H9 (cell line): ENCODE measurements around the gene NCAM2. TPM values are rescaled to one million over a fixed set of nuclear protein-coding genes. Genes with fewer than 3 reads are reported as not detected.

Experiments
- DNase-seq: peaks from one replicate; pipeline ENCODE4 v3.0.0-alpha.2; 2017
- H2AFZ ChIP-seq: one replicate; pipeline ENCODE4 v1.6.1; 2013; ENCODE audit warnings: mild to moderate bottlenecking, low read length, control low read depth, moderate library complexity
- H2AK5ac ChIP-seq: 2 replicates; pipeline ENCODE4 v1.6.1; 2013; ENCODE audit warnings: low read length, control low read depth, mixed read lengths; ENCODE audit not compliant: insufficient read length
- H2BK120ac ChIP-seq: one replicate; pipeline ENCODE4 v1.6.1; 2013; ENCODE audit warnings: low read depth, mild to moderate bottlenecking, low read length, control low read depth, inconsistent platforms; ENCODE audit not compliant: poor library complexity, severe bottlenecking
- H2BK12ac ChIP-seq: 2 replicates; pipeline ENCODE4 v1.6.1; 2013; ENCODE audit warnings: low read length, control low read depth, mixed read lengths, low read depth; ENCODE audit not compliant: insufficient read length
- H2BK15ac ChIP-seq: 2 replicates; pipeline ENCODE4 v1.6.1; 2013; ENCODE audit warnings: low read depth, low read length, control low read depth
- H2BK20ac ChIP-seq: one replicate; pipeline ENCODE4 v1.6.1; 2013; ENCODE audit warnings: low read depth, mild to moderate bottlenecking, low read length, control low read depth, inconsistent platforms; ENCODE audit not compliant: poor library complexity, severe bottlenecking
- H2BK5ac ChIP-seq: 2 replicates; pipeline ENCODE4 v1.6.1; 2013; ENCODE audit warnings: low read length, control low read depth, mixed read lengths; ENCODE audit not compliant: insufficient read length
- H3K14ac ChIP-seq: 2 replicates; pipeline ENCODE4 v1.6.1; 2013; ENCODE audit warnings: low read length, control low read depth; ENCODE audit not compliant: insufficient read depth
- H3K18ac ChIP-seq: 2 replicates; pipeline ENCODE4 v1.6.1; 2013; ENCODE audit warnings: low read depth, mild to moderate bottlenecking, mixed read lengths, low read length, control low read depth; ENCODE audit not compliant: insufficient read length
- H3K23ac ChIP-seq: 2 replicates; pipeline ENCODE4 v1.6.1; 2013; ENCODE audit warnings: low read length, control low read depth, mixed read lengths, low read depth; ENCODE audit not compliant: insufficient read length
- H3K23me2 ChIP-seq: 2 replicates; pipeline ENCODE4 v1.6.1; 2013; ENCODE audit warnings: low read depth, mild to moderate bottlenecking, mixed read lengths, low read length, control low read depth; ENCODE audit not compliant: insufficient read length, poor library complexity, severe bottlenecking
- H3K27ac ChIP-seq: 2 replicates; pipeline ENCODE4 v1.5.1; 2013; ENCODE audit warnings: low read length, control low read depth, mixed read lengths, low read depth; ENCODE audit not compliant: insufficient read length
- H3K27me3 ChIP-seq: 2 replicates; pipeline ENCODE4 v1.6.1; 2013; ENCODE audit warnings: low read length, control low read depth, inconsistent platforms; ENCODE audit not compliant: insufficient read depth
- H3K4ac ChIP-seq: 2 replicates; pipeline ENCODE4 v1.6.1; 2013; ENCODE audit warnings: low read depth, mild to moderate bottlenecking, control low read depth, inconsistent platforms, low read length, moderate library complexity
- H3K4me1 ChIP-seq: 2 replicates; pipeline ENCODE4 v1.6.1; 2013; ENCODE audit warnings: low read length, control low read depth, inconsistent platforms; ENCODE audit not compliant: insufficient read depth
- H3K4me2 ChIP-seq: 2 replicates; pipeline ENCODE4 v1.6.1; 2013; ENCODE audit warnings: low read length, control low read depth, mixed read lengths; ENCODE audit not compliant: insufficient read length, insufficient read depth
- H3K56ac ChIP-seq: 2 replicates; pipeline ENCODE4 v1.6.1; 2013; ENCODE audit warnings: low read depth, mild to moderate bottlenecking, mixed read lengths, low read length, control low read depth; ENCODE audit not compliant: insufficient read length
- H3K79me1 ChIP-seq: 2 replicates; pipeline ENCODE4 v1.6.1; 2013; ENCODE audit warnings: low read depth, mild to moderate bottlenecking, moderate library complexity, low read length, control low read depth, inconsistent platforms; ENCODE audit not compliant: insufficient read depth, poor library complexity, severe bottlenecking
- H3K79me2 ChIP-seq: 2 replicates; pipeline ENCODE4 v1.6.1; 2013; ENCODE audit warnings: low read length, control low read depth, inconsistent platforms; ENCODE audit not compliant: insufficient read depth
- H3K9ac ChIP-seq: 2 replicates; pipeline ENCODE4 v1.6.1; 2013; ENCODE audit warnings: low read length, control low read depth, mixed read lengths; ENCODE audit not compliant: insufficient read length; ENCODE audit errors: extremely low read depth
- H3K9me3 ChIP-seq: one replicate; pipeline ENCODE4 v1.6.1; 2013; ENCODE audit warnings: low read depth, low read length, inconsistent platforms; ENCODE audit not compliant: control insufficient read depth
- H3T11ph ChIP-seq: one replicate; pipeline ENCODE4 v1.6.1; 2013; ENCODE audit warnings: mild to moderate bottlenecking, low read length, control low read depth, inconsistent platforms
- H4K20me1 ChIP-seq: one replicate; pipeline ENCODE4 v1.6.1; 2013; ENCODE audit not compliant: control insufficient read depth, insufficient read length, insufficient read depth
- H4K5ac ChIP-seq: 2 replicates; pipeline ENCODE4 v1.6.1; 2013; ENCODE audit warnings: low read depth, mild to moderate bottlenecking, mixed read lengths, low read length, control low read depth; ENCODE audit not compliant: insufficient read length
- H4K8ac ChIP-seq: replicated peaks from 2 replicates; pipeline ENCODE4 v1.6.1; 2013; ENCODE audit warnings: low read length, control low read depth, mixed read lengths, low read depth; ENCODE audit not compliant: insufficient read length
- H4K91ac ChIP-seq: 2 replicates; pipeline ENCODE4 v1.6.1; 2013; ENCODE audit warnings: low read depth, mild to moderate bottlenecking, moderate library complexity, mixed read lengths, low read length, control low read depth; ENCODE audit not compliant: insufficient read length
- H3K27ac Mint-ChIP-seq, 3 experiments: 2 replicates in 2 of 3; 3 replicates in 1 of 3; pipeline ENCODE4 v1.8.0; 2020 to 2021; ENCODE audit warnings: mixed read lengths in 3 of 3, mild to moderate bottlenecking in 1 of 3, moderate library complexity in 1 of 3
- H3K27me3 Mint-ChIP-seq: 2 replicates; pipeline ENCODE4 v1.8.0; 2021; ENCODE audit warnings: low read depth, mild to moderate bottlenecking, moderate library complexity, mixed read lengths
- H3K36me3 Mint-ChIP-seq, 3 experiments: 2 replicates in 2 of 3; 3 replicates in 1 of 3; pipeline ENCODE4 v1.8.0; 2020 to 2021; ENCODE audit warnings: low read depth in 3 of 3, mixed read lengths in 3 of 3; ENCODE audit not compliant: insufficient read depth in 1 of 3
- H3K4me1 Mint-ChIP-seq, 2 experiments: 2 replicates each; pipeline ENCODE4 v1.8.0; 2020; ENCODE audit warnings: mixed read lengths in 2 of 2
- H3K4me3 Mint-ChIP-seq, 2 experiments: 2 replicates in 1 of 2; 3 replicates in 1 of 2; pipeline ENCODE4 v1.8.0; 2020 to 2021; ENCODE audit warnings: mild to moderate bottlenecking in 2 of 2, mixed read lengths in 2 of 2, moderate library complexity in 1 of 2
- H3K9me3 Mint-ChIP-seq, 2 experiments: 2 replicates in 1 of 2; 3 replicates in 1 of 2; pipeline ENCODE4 v1.8.0; 2020; ENCODE audit warnings: mild to moderate bottlenecking in 2 of 2, mixed read lengths in 2 of 2, moderate library complexity in 1 of 2
- WGBS: extraction: QIAGEN DNeasy Blood & Tissue Kit; methylation state at CpG from one replicate; pipeline ENCODE4 v1.1.7; 2013; ENCODE audit warnings: missing lambda C conversion rate, low lambda C conversion rate, mixed read lengths; ENCODE audit not compliant: insufficient read length; ENCODE audit errors: extremely low coverage; 5-methylcytosine and 5-hydroxymethylcytosine counted together
- total RNA-seq: library from RNA; stranded (reverse); gene quantifications from 2 replicates; pipeline ENCODE4 v1.2.1, GENCODE V29; 2021
- TF ChIP-seq, protein P1 (sequence below): fragments of 200-600 bp; sonication (generic); conservative IDR thresholded peaks from 3 replicates; pipeline ENCODE4 v1.8.0; 2021; ENCODE audit warnings: antibody characterized with exemption, mild to moderate bottlenecking

NCAM2 gene
- total RNA-seq, 1 experiment from 2014 or later: 2.2 TPM

DNA sequence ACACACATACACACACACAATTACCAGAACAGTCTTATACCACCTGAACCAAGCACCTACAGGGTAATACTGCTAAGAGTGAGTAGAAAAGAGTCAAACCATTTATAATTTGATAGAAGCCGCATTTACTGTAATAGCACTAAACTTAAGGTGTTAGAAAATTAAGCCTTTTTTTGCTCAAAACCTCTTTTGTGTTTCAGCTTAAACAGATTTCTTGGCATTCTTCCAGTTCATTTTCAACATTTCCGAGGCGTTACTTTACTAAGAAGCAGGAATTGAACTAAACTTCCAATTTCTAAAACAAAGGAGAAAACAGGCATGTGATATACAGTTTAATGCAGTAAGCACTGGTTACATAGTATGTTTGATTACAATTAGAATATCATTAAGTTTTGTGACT is 387.2 kb downstream of the NCAM2 start:
- H4K20me1 ChIP-seq: no peaks in the 10 kb centered on the region

More for the DNA sequence above, 387.2 kb downstream of the NCAM2 start:
- no peak overlapping the region for H3K27ac Mint-ChIP-seq
- no peak overlapping the region for H3K23ac ChIP-seq
- H3K4me2 ChIP-seq: no peak overlapping the region
- TF ChIP-seq, protein P1, sequence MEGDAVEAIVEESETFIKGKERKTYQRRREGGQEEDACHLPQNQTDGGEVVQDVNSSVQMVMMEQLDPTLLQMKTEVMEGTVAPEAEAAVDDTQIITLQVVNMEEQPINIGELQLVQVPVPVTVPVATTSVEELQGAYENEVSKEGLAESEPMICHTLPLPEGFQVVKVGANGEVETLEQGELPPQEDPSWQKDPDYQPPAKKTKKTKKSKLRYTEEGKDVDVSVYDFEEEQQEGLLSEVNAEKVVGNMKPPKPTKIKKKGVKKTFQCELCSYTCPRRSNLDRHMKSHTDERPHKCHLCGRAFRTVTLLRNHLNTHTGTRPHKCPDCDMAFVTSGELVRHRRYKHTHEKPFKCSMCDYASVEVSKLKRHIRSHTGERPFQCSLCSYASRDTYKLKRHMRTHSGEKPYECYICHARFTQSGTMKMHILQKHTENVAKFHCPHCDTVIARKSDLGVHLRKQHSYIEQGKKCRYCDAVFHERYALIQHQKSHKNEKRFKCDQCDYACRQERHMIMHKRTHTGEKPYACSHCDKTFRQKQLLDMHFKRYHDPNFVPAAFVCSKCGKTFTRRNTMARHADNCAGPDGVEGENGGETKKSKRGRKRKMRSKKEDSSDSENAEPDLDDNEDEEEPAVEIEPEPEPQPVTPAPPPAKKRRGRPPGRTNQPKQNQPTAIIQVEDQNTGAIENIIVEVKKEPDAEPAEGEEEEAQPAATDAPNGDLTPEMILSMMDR: no peak
- no peak overlapping the region for H2BK15ac ChIP-seq
- H3K4me1 Mint-ChIP-seq: no peaks in the 10 kb centered on the region
- H4K8ac ChIP-seq: no peak overlapping the region
- H3K4me3 Mint-ChIP-seq: no peak overlapping the region
- no peaks in the 10 kb centered on the region for H3K9me3 ChIP-seq
- H3K79me2 ChIP-seq: no peaks in the 10 kb centered on the region
- no peak overlapping the region for H4K91ac ChIP-seq
- H3K4ac ChIP-seq: no peak overlapping the region
- no peak overlapping the region for H3K18ac ChIP-seq
- no peak overlapping the region for H2AK5ac ChIP-seq
- no peak for DNase-seq
- no peak overlapping the region for H3T11ph ChIP-seq
- no CpG with 5 or more reads among the region's 3 CpGs for WGBS
- H2BK120ac ChIP-seq: no peak overlapping the region
- H3K79me1 ChIP-seq: no peaks in the 10 kb centered on the region
- no peak overlapping the region for H3K9ac ChIP-seq
- H3K27me3 Mint-ChIP-seq: no peaks in the 10 kb centered on the region
- H3K56ac ChIP-seq: no peak overlapping the region
- H3K27me3 ChIP-seq: no peaks in the 10 kb centered on the region
- H2AFZ ChIP-seq: no peak overlapping the region
- no peak overlapping the region for H3K27ac ChIP-seq
- no peak overlapping the region for H4K5ac ChIP-seq
- no peak overlapping the region for H2BK5ac ChIP-seq
- H3K36me3 Mint-ChIP-seq: no peaks in the 10 kb centered on the region
- H2BK12ac ChIP-seq: no peak overlapping the region
- H3K23me2 ChIP-seq: no peaks in the 10 kb centered on the region
- H2BK20ac ChIP-seq: no peak overlapping the region
- no peak overlapping the region for H3K14ac ChIP-seq
- no peaks in the 10 kb centered on the region for H3K9me3 Mint-ChIP-seq
- H3K4me1 ChIP-seq: no peaks in the 10 kb centered on the region
